22Rv1 (cell line): Measurements from ENCODE around the gene PLSCR2.

Source experiments
- ZFX ChIP-seq: fragments of 450-650 bp; IDR thresholded peaks from 2 replicates; pipeline ENCODE4 v1.6.1; 2017; ENCODE audit warnings: antibody characterized with exemption, borderline replicate concordance
- TF ChIP-seq, protein P1 (sequence below): fragments of 450-650 bp; IDR thresholded peaks from 2 replicates; pipeline ENCODE4 v1.5.1; 2017; ENCODE audit warnings: mild to moderate bottlenecking

GRCh38 chr3:146496726-146497125, 27.4 kb upstream of the PLSCR2 start:
- TF ChIP-seq, protein P1, sequence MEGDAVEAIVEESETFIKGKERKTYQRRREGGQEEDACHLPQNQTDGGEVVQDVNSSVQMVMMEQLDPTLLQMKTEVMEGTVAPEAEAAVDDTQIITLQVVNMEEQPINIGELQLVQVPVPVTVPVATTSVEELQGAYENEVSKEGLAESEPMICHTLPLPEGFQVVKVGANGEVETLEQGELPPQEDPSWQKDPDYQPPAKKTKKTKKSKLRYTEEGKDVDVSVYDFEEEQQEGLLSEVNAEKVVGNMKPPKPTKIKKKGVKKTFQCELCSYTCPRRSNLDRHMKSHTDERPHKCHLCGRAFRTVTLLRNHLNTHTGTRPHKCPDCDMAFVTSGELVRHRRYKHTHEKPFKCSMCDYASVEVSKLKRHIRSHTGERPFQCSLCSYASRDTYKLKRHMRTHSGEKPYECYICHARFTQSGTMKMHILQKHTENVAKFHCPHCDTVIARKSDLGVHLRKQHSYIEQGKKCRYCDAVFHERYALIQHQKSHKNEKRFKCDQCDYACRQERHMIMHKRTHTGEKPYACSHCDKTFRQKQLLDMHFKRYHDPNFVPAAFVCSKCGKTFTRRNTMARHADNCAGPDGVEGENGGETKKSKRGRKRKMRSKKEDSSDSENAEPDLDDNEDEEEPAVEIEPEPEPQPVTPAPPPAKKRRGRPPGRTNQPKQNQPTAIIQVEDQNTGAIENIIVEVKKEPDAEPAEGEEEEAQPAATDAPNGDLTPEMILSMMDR: no peak
- no peak for TF ChIP-seq ZFX
